HG03045 (cell line): ENCODE results near the gene PHOX2A.
"Not testable (repeated sequence)": the region's sequence is repeated elsewhere in the genome, so short reads cannot be mapped to it uniquely, and the experiment has no call there.

ENCODE experiments used
- ATAC-seq: cut with Tn5 transposase; IDR thresholded peaks from one replicate; pipeline ENCODE4 v1.9.1; 2021; ENCODE audit warnings: mild to moderate bottlenecking, moderate library complexity; ENCODE audit not compliant: unreplicated experiment

The PHOX2A gene

GRCh38 chr11:72223615-72224563 lies 20.1 kb downstream of the PHOX2A start:
- peak; percentile 61 for ATAC-seq

GRCh38 chr11:72222907-72223614 lies 20.9 kb downstream of the PHOX2A start:
- ATAC-seq: peak; percentile 67

- no peak for ATAC-seq
These were observed 21.7 kb downstream of the PHOX2A start for GRCh38 chr11:72222106-72222891.

GRCh38 chr11:72221386-72222075 lies 22.4 kb downstream of the PHOX2A start:
- ATAC-seq: no peak

- no peak for ATAC-seq
These were observed 23.1 kb downstream of the PHOX2A start for GRCh38 chr11:72220696-72221363.

GRCh38 chr11:72218251-72218745 lies 25.7 kb downstream of the PHOX2A start:
- ATAC-seq: no peak

- no peak for ATAC-seq
These were observed 26.1 kb downstream of the PHOX2A start for GRCh38 chr11:72217841-72218240.

GRCh38 chr11:72216638-72217037 lies 27.3 kb downstream of the PHOX2A start, which contains the start of gene FOLR2:
FOLR2 (plus strand) TSS chr11:72216794; CDS start chr11:72218585, 1,791 bp downstream.
- ATAC-seq: no peak

GRCh38 chr11:72209101-72209500 lies 34.9 kb downstream of the PHOX2A start:
- no peak for ATAC-seq

- ATAC-seq: no peak
These were observed 35.7 kb downstream of the PHOX2A start for GRCh38 chr11:72208281-72208680.

GRCh38 chr11:72206794-72207193 lies 37.2 kb downstream of the PHOX2A start:
- not testable (repeated sequence) for ATAC-seq

GRCh38 chr11:72204886-72205285 lies 39.1 kb downstream of the PHOX2A start:
- no peak for ATAC-seq

- ATAC-seq: no peak
These were observed 40.8 kb downstream of the PHOX2A start for GRCh38 chr11:72203163-72203562.

- no peak for ATAC-seq
These were observed 41.4 kb downstream of the PHOX2A start for GRCh38 chr11:72202571-72202970.

- ATAC-seq: not testable (repeated sequence)
These were observed 42.5 kb downstream of the PHOX2A start for GRCh38 chr11:72201445-72201844.

GRCh38 chr11:72195518-72196270 lies 48.3 kb downstream of the PHOX2A start:
- ATAC-seq: no peak

- ATAC-seq: no peak
These were observed 52.0 kb downstream of the PHOX2A start, which contains the start of gene FOLR1 for GRCh38 chr11:72191961-72192381. FOLR1 (plus strand) TSS chr11:72192140; CDS start chr11:72192174, 34 bp downstream.

- no peak for ATAC-seq
These were observed 53.3 kb downstream of the PHOX2A start for GRCh38 chr11:72190631-72191071.
